Measurements from ENCODE around the gene ARHGAP4. TPM values are rescaled to one million over a fixed set of nuclear protein-coding genes. Genes with fewer than 3 reads are reported as not detected.

The ARHGAP4 gene
- total RNA-seq, 1 donor from 2014 or later, result 135 TPM

DNA sequence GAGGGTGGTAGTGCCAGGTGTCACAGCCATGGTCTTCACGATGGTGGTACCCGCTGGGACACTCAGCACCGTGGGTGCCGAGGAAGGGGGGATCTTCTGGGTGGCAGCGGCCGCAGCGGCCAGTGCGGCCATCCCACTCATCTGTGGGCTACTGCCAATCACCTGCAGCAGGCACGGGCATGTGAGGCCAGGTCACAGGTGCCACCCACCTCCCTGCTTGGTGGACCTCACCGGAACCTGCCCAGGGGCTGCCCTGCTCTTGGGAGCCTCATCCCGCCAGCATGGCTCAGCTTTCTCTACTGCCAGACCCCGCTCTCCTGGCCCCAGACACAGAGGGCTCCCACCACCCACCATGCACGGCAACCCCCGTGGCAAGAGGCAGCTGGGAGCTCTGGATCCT, 32.5 kb upstream of the ARHGAP4 start:
- no peaks in the 10 kb centered on the region for H3K27me3 Mint-ChIP-seq (ENCODE audit: low read depth)
- peaks cover 46% of the 10 kb centered on the region for H3K36me3 Mint-ChIP-seq (ENCODE audit: low read depth)
- no peak for DNase-seq (ENCODE audit: low spot score)
- no peaks in the 10 kb centered on the region for H3K9me3 Mint-ChIP-seq
- H3K27ac Mint-ChIP-seq, result no peak overlapping the region
- no peak overlapping the region for H3K4me3 Mint-ChIP-seq (ENCODE audit: low read depth)
- intact Hi-C loops (cut with micrococcal nuclease), result no loop called here
- H3K4me1 Mint-ChIP-seq (ENCODE audit: low read depth), result peaks cover 2% of the 10 kb centered on the region

DNA sequence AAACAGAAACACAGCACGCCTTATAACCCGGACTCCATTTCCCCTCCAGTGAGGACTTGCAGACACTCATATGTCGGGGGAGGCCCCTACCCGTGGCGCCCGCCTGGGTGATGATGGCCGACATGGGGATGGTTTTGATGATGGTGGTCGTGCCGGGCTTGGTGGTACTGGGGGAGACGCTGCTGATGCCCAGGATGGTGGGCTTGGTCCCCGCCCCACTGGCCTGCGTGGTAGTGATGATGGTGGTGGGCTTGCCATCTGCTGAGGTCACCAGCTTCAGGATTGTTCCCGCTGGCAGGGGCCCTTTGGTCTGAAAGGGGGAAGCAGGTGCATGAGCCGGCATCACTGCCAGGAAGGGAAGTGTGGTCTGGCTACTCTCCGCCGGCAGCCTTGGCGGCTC, 31.2 kb upstream of the ARHGAP4 start:
- Mint-ChIP-seq H3K36me3 (ENCODE audit: low read depth) (peaks cover 45% of the 10 kb centered on the region), H3K27ac (no peak overlapping the region), H3K4me1 (ENCODE audit: low read depth) (peaks cover 2% of the 10 kb centered on the region), H3K27me3 (ENCODE audit: low read depth) (no peaks in the 10 kb centered on the region), H3K4me3 (ENCODE audit: low read depth) (no peak overlapping the region), H3K9me3 (no peaks in the 10 kb centered on the region)
- no peak for DNase-seq (ENCODE audit: low spot score)
- intact Hi-C loops (cut with micrococcal nuclease), result no loop called here

DNA sequence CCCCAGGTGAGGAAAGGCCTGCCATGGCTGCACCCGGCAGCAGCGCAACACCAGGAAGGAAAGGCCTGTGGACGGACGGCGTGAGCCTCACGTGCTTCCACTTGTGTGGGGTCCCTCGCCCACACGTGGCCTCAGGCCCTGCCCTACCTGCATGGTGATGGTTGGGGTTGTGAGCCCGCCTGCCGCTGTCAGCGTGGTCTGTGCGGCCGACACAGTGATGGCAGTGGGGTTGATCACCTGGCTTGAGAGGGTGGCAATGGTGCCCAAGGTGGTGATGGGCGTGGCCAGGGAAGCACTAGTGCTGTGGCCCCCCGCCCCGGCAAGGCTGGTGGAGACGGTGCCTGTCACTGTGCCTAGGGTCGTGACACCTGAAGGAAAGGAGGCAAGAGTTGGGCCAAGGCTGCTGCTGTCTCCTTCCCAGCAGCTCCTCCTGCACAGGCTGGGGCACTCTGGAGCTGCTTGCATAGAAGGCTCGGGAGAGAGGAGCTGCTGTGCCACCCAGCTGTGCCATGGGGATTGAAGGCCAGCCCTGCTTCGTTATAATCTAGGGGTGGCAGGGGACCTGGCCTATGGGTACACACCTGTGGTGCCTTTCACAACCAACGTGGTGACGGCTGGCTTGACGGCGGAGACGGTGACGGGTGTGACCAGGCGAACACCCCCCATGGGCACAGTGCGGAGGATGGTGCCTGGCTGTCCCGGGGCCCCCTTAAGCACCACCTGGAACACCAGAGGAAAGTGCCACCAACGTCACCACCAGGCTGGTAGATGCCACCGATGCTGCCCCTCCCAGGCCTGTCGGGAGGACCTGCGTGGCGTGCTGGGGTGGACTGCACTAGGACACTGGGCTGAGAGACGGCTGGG, 30.2 kb upstream of the ARHGAP4 start:
- peaks cover 2% of the 10 kb centered on the region for H3K4me1 Mint-ChIP-seq (ENCODE audit: low read depth)
- no peaks in the 10 kb centered on the region for H3K9me3 Mint-ChIP-seq
- peaks cover 44% of the 10 kb centered on the region for H3K36me3 Mint-ChIP-seq (ENCODE audit: low read depth)
- no peak overlapping the region for H3K4me3 Mint-ChIP-seq (ENCODE audit: low read depth)
- no peak for DNase-seq (ENCODE audit: low spot score)
- H3K27ac Mint-ChIP-seq, result no peak overlapping the region
- intact Hi-C loops (cut with micrococcal nuclease), result no loop called here
- no peaks in the 10 kb centered on the region for H3K27me3 Mint-ChIP-seq (ENCODE audit: low read depth)

DNA sequence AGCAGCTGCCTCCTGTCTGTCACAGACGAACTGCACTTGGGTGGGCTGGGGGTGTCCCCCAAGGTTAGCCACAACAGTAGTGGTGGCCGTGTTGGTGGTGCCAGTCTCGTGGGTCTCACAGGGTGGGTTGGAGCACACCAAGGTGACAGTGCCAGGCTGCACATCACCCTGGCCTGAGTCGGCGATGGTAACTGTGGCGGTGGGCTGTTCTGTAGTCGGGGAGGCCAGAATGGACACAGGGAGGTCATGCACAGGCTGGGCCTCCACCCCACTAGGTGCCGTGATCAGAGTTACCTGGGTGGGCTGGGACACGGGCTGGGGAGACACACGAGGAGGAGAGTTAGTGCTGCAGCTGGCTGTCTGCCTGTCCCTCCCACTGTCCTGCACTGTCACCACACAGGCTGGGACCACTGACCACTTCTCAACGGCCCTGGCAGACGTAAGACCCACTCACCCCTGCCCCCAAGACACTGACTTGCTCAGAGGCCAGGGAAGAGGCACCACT, 29.2 kb upstream of the ARHGAP4 start:
- H3K4me1 Mint-ChIP-seq (ENCODE audit: low read depth), result peaks cover 3% of the 10 kb centered on the region
- no peak overlapping the region for H3K4me3 Mint-ChIP-seq (ENCODE audit: low read depth)
- no peaks in the 10 kb centered on the region for H3K9me3 Mint-ChIP-seq
- no peaks in the 10 kb centered on the region for H3K27me3 Mint-ChIP-seq (ENCODE audit: low read depth)
- H3K27ac Mint-ChIP-seq, result no peak overlapping the region
- DNase-seq (ENCODE audit: low spot score), result no peak
- peaks cover 46% of the 10 kb centered on the region for H3K36me3 Mint-ChIP-seq (ENCODE audit: low read depth)
- intact Hi-C loops (cut with micrococcal nuclease), result no loop called here

DNA sequence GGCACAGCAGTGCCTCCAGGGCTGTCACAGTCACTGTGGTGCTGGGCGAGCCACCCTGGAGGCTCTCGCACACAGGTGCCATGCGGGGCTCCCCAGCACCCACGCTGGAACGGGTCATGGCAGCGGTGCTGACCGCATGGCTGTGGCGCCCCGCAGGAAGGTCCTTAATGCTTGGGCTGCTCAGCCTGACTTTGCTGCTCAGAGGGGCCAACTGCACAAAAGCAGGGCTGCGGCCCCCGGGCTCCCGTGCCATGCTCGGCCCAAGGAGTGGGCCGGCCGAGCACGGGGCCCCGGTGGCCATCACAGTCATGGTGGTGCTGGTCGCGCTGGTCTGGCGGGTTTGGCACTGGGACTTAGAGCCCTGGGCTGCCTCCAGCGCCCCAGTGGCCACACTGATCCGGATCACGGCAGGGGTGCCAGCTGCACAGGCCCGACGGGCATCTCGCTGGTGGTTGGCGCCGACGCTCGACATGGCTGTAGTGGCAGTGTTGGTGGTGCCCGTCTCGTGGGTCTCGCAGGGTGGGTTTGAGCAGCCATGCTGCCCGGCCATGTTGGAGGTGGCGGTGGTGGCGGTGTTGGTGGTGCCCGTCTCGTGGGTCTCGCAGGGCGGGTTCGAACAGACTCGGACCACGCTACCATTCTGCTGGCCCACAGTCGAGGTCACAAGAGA, 28.6 kb upstream of the ARHGAP4 start:
- H3K36me3 Mint-ChIP-seq (ENCODE audit: low read depth), result peaks cover 45% of the 10 kb centered on the region
- H3K27me3 Mint-ChIP-seq (ENCODE audit: low read depth), result no peaks in the 10 kb centered on the region
- no peak for DNase-seq (ENCODE audit: low spot score)
- peaks cover 4% of the 10 kb centered on the region for H3K4me1 Mint-ChIP-seq (ENCODE audit: low read depth)
- no peaks in the 10 kb centered on the region for H3K9me3 Mint-ChIP-seq
- H3K27ac Mint-ChIP-seq, result no peak overlapping the region
- no peak overlapping the region for H3K4me3 Mint-ChIP-seq (ENCODE audit: low read depth)
- intact Hi-C loops (cut with micrococcal nuclease), result no loop called here

DNA sequence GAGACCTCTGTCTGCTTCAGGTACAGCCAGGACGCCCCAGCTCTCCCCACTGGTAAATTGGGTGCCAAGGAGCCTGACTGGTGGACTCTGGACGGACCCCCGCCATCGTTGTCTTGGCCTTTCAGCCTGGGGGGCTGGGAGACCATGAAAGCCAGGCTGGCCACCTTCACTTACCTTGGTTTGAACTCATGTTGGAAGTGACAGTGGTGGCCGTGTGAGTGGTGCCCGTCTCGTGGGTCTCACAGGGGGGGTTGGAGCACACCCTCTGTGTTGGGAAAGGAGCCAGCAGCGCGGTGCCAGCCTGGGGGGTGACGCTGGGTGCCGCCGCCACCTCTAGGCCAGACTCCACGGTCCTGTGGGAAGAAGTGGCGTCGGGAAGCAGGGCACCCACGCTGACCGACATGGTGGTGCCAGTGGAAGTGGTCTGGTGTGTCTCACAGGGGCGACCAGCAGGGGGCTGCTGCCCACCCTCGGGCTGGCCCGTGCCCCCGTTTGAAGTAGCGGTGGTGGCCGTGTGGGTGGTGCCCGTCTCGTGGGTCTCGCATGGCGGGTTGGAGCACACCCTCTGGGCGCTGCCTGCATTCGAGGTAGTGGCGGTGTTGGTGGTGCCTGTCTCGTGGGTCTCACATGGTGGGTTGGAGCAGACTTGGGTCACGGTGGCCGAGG, 28.0 kb upstream of the ARHGAP4 start:
- no peak overlapping the region for H3K27ac Mint-ChIP-seq

DNA sequence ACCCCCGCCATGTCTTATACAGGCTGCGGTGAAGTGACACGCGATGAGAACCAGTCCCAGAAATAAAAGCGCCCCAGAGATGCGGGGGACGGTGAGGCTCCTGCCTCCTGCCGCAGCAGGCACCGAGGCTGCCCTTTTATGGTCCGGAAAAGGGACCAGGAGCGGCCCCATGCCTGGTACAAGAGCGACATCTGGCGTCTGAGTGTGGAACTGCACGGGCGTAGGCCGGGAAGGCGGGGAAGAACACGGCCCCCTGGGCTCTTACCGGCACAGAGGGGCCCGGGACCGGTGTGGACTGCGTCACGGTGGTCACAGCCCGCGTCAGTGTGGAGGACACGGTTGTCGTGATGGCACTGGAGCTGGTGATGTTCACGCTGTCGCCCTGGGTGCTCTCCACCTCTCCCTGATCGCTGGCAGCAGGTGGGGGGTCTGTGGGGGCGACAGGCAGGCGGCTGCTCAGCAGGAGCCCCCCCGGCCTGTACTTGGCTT, 27.3 kb upstream of the ARHGAP4 start:
- intact Hi-C loops (cut with micrococcal nuclease), result no loop called here
- no peaks in the 10 kb centered on the region for H3K9me3 Mint-ChIP-seq
- peak overlapping the region; percentile 38 for H3K27ac Mint-ChIP-seq

More for the DNA sequence above, 28.0 kb upstream of the ARHGAP4 start:
- Mint-ChIP-seq H3K27me3 (ENCODE audit: low read depth) (no peaks in the 10 kb centered on the region), H3K36me3 (ENCODE audit: low read depth) (peaks cover 49% of the 10 kb centered on the region), H3K4me3 (ENCODE audit: low read depth) (no peak overlapping the region), H3K9me3 (no peaks in the 10 kb centered on the region), H3K4me1 (ENCODE audit: low read depth) (peaks cover 7% of the 10 kb centered on the region)
- intact Hi-C loops (cut with micrococcal nuclease), result no loop called here
- no peak for DNase-seq (ENCODE audit: low spot score)

DNA sequence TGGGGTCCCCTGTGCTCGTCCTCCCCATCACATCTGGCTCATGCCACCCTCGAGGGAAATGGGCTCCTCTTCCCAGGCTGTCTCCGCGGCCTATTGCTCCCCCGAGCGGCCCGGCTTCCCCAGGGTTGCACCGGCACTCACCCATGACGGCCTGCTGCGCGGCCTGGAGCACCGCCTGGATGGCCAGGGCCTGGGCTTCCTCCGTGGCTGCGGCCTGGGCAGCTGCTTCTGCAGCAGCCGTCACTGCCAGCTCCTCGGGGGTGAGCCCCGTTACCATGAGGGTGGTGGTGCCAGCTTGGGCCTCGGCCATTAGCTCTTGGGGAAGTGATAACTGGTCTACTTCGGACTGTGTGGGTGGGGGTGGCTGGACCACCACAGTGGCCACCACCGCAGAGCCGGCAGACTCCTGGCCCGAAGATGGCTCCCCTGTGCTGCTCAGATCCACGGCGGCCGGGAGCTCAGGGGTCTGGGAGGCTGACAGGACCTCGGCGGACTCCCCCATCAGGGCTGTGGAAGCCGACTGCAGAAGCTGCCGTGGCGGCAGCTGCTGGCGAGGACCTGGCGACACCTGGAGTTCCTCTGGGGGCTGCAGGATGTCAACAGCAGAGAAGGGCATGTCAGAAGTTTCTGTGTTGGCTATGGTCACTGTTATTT, 26.4 kb upstream of the ARHGAP4 start:
- intact Hi-C loops (cut with micrococcal nuclease), result no loop called here
- DNase-seq (ENCODE audit: low spot score), result no peak

More for the DNA sequence above, 27.3 kb upstream of the ARHGAP4 start:
- H3K27me3 Mint-ChIP-seq (ENCODE audit: low read depth), result no peaks in the 10 kb centered on the region
- peaks cover 7% of the 10 kb centered on the region for H3K4me1 Mint-ChIP-seq (ENCODE audit: low read depth)
- no peak overlapping the region for H3K4me3 Mint-ChIP-seq (ENCODE audit: low read depth)
- DNase-seq (ENCODE audit: low spot score), result peak; percentile 68
- H3K36me3 Mint-ChIP-seq (ENCODE audit: low read depth), result peaks cover 49% of the 10 kb centered on the region

DNA sequence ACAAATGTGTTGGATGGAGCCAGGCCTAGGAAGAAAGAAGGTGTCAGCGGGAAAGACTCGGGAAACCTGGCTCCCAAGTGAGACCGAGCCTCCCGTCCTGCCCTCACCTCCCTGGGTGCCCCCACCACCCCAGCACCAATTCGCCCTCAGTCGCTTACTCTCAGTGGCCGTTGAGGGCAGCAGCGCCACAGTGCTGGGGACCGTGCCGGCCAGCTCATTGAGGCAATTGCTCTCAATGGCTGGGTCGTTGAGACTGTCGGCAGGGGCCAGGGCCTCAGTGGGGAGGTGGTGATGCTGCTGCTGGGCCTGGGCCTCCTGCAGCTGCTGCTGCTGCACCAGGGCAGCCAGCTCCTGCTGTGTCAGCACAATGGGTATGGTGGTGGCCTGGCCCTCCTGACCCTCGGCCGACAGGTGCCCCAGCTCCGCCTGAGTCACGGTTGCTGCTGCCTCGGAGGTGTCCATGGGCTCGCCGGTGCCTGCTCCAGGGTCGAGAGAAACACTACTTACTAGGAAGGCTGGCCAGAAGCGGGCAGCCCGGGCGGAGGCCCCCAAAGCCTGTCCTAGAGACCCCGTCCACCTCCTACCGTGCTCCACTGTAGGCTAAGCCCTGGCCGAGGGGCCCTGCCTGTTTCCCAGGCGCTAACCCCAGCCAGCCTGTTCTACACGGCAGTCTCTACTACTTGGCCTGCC, 25.8 kb upstream of the ARHGAP4 start:
- DNase-seq (ENCODE audit: low spot score), result no peak
- intact Hi-C loops (cut with micrococcal nuclease), result no loop called here
- Mint-ChIP-seq H3K27me3 (ENCODE audit: low read depth) (no peaks in the 10 kb centered on the region), H3K4me1 (ENCODE audit: low read depth) (peaks cover 13% of the 10 kb centered on the region), H3K27ac (no peak overlapping the region), H3K4me3 (ENCODE audit: low read depth) (no peak overlapping the region), H3K36me3 (ENCODE audit: low read depth) (peaks cover 49% of the 10 kb centered on the region), H3K9me3 (no peaks in the 10 kb centered on the region)

More for the DNA sequence above, 26.4 kb upstream of the ARHGAP4 start:
- H3K36me3 Mint-ChIP-seq (ENCODE audit: low read depth), result peaks cover 52% of the 10 kb centered on the region
- H3K4me3 Mint-ChIP-seq (ENCODE audit: low read depth), result no peak overlapping the region
- peaks cover 12% of the 10 kb centered on the region for H3K4me1 Mint-ChIP-seq (ENCODE audit: low read depth)
- no peaks in the 10 kb centered on the region for H3K27me3 Mint-ChIP-seq (ENCODE audit: low read depth)
- H3K9me3 Mint-ChIP-seq, result no peaks in the 10 kb centered on the region
- peak overlapping the region; percentile 38 for H3K27ac Mint-ChIP-seq

DNA sequence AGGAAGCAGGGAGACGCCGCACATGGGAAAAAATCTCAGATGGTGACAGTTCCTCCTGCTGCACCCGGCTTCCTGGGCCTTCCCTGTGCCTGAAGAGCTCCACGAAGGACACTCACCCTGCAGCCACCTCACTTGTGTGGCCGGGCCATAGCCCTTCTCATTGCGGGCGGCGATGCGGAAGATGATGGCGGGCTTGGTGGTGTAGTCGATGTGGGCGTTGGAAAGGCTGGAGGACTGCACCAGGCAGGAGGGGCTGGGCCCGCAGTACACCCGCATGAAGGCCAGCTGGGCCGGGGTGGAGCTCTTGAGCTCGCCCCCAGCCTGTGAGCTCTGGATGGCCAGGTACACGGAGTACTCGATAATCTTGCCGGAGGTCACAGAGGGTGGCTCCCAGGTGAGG, 24.1 kb upstream of the ARHGAP4 start:
- peaks cover 13% of the 10 kb centered on the region for H3K4me1 Mint-ChIP-seq (ENCODE audit: low read depth)

DNA sequence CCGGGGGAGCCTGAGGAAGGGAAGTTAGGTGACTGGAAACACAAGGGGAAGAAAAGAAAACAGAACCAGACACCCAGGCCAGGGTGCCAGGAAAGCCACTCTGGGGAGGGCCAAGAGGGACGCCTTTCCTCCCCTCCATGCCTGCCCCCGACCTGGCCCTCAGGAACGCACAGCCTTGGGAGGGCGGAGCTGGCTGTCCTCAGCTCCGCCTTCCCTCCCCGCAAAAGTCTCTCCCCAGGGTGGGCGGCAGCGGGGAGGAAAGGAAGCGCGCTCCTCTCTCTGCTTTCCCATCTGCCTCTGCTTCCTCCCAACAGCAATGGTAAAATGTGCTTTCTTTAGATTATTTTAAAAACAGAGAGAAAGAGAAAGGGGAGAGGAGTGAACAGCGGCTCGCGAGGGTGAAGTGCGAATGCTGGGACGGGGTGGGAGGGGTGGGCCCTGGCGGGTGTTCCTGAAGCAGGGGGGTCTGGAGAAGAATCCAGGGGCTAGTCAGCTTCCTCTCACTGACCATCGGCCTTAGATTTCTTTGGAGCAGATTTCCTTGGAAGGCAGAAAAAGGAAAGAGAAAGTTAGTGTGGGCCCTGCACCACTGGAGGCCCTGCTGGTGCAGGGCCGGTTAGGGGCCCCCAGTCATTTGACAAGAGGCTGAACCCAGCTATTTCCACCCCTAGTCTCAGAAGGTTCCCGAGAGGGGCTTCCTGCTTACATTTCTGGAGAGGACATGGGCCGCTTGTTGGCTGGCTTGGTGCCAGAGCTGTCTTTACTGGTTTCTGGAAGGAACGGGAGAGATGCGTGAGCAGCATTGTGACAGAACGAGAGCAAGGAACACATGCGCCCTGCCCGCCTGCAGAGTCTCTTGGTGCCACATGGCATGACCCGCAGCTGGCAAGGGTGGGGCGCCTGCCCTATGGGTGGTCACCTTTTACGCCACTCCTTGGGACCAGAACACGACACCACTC, 23.1 kb upstream of the ARHGAP4 start:
- peaks cover 38% of the 10 kb centered on the region for H3K36me3 Mint-ChIP-seq (ENCODE audit: low read depth)
- no peaks in the 10 kb centered on the region for H3K27me3 Mint-ChIP-seq (ENCODE audit: low read depth)
- peak overlapping the region; percentile 63 for H3K27ac Mint-ChIP-seq
- peaks cover 14% of the 10 kb centered on the region for H3K4me1 Mint-ChIP-seq (ENCODE audit: low read depth)
- no peak for DNase-seq (ENCODE audit: low spot score)
- H3K4me3 Mint-ChIP-seq (ENCODE audit: low read depth), result no peak overlapping the region
- intact Hi-C loops (cut with micrococcal nuclease), result no loop called here
- no peaks in the 10 kb centered on the region for H3K9me3 Mint-ChIP-seq

More for the DNA sequence above, 24.1 kb upstream of the ARHGAP4 start:
- no peaks in the 10 kb centered on the region for H3K9me3 Mint-ChIP-seq
- no peak overlapping the region for H3K27ac Mint-ChIP-seq
- intact Hi-C loops (cut with micrococcal nuclease), result no loop called here
- no peaks in the 10 kb centered on the region for H3K27me3 Mint-ChIP-seq (ENCODE audit: low read depth)
- no peak overlapping the region for H3K4me3 Mint-ChIP-seq (ENCODE audit: low read depth)
- H3K36me3 Mint-ChIP-seq (ENCODE audit: low read depth), result peaks cover 42% of the 10 kb centered on the region
- no peak for DNase-seq (ENCODE audit: low spot score)
